Ovary (tissue), 9 donors: Measurements from ENCODE around the gene IKZF3. TPM values are rescaled to one million over a fixed set of nuclear protein-coding genes. Genes with fewer than 3 reads are reported as not detected.
A peak's percentile ranks its signal among the peaks of the same experiment; 100 is the strongest.

Experiments used
- DNase-seq, 5 donors: peaks; one replicate each; pipeline ENCODE4 v3.0.0-alpha.2; 2019 to 2020
- H3K27ac ChIP-seq, 2 donors: fragments of 200-600 bp; one replicate each; pipeline versions ENCODE4 v1.5.1 to v1.8.0; 2019 to 2022
- H3K27me3 ChIP-seq: fragments of 200-600 bp; one replicate; pipeline ENCODE4 v1.8.0; 2022
- H3K36me3 ChIP-seq: fragments of 200-600 bp; sonication (generic); one replicate; pipeline ENCODE4 v1.5.1; 2019
- H3K4me1 ChIP-seq: one replicate; pipeline ENCODE4 v1.8.1; 2013; ENCODE audit warnings: mild to moderate bottlenecking, moderate library complexity; ENCODE audit not compliant: insufficient read depth
- H3K4me3 ChIP-seq: fragments of 200-600 bp; sonication (generic); one replicate; pipeline ENCODE4 v1.5.1; 2017
- H3K9me3 ChIP-seq, 2 donors: fragments of 200-600 bp in 1 of 2; sonication (generic) in 1 of 2; one replicate each; pipeline versions ENCODE4 v1.5.1 to v1.8.1; 2013 to 2019; ENCODE audit warnings: mild to moderate bottlenecking in 1 of 2, moderate library complexity in 1 of 2
- CTCF ChIP-seq, 3 donors: fragments of 450-650 bp in 2 of 3; fragments of 200-600 bp in 1 of 3; IDR thresholded peaks; one replicate each; pipeline versions ENCODE4 v1.5.1 to v1.8.0; 2016 to 2022; ENCODE audit warnings: antibody characterized with exemption in 3 of 3, mild to moderate bottlenecking in 1 of 3
- EP300 ChIP-seq: sonication (generic); formaldehyde crosslinking; IDR thresholded peaks from one replicate; pipeline ENCODE4 v1.6.1; 2017; ENCODE audit warnings: antibody characterized with exemption
- POLR2A ChIP-seq: fragments of 450-650 bp; IDR thresholded peaks from one replicate; pipeline ENCODE4 v1.6.1; 2017; ENCODE audit warnings: antibody characterized with exemption, mild to moderate bottlenecking, moderate library complexity
- WGBS, 3 donors: extraction: QIAGEN DNeasy Blood & Tissue Kit in 1 of 3; methylation state at CpG; one replicate each; pipeline versions ENCODE4 v1.1.5 to v1.1.7; 2013 to 2017; 5-methylcytosine and 5-hydroxymethylcytosine counted together
- intact Hi-C, 4 donors: fragments of 100-400 bp; cut with DNase I; formaldehyde crosslinking; loops; one replicate each; pipeline versions ENCODE4 v1.11.0 to v1.15.1; 2022 to 2023
- polyA plus RNA-seq, 2 donors: library from polyadenylated mRNA; stranded (reverse); fragments of 200-250 nt in 1 of 2; fragments of 350-450 nt in 1 of 2; fragmentation: Illumina TruSeq in 1 of 2; extraction: RNeasy Lipid Tissue Mini Kit (QIAGEN cat#74804) in 1 of 2; gene quantifications; one replicate each; pipeline ENCODE4 v1.2.3, GENCODE V29; 2013 to 2014
- total RNA-seq, 7 donors: library from RNA; depleted of rRNA in 2 of 7; stranded (reverse); fragments of >200 nt in 2 of 7; fragmentation: NEBNext Ultra II Directional in 3 of 7; extraction: Animal tissue kit (Norgen Biotek cat#: 25700) in 3 of 7; gene quantifications; one replicate each; pipeline versions ENCODE4 v1.1.0 to v1.2.4, GENCODE V29; 2016 to 2023
- donor health status: DM: no; HTN: no; CAD: no; lungs with moderate emphysema.
- donor health status: DM: no; HTN: no; CAD: no.
- donor health status: Bipolar disorder and iron deficiency.
- donor health status: DM: yes; HTN: yes; CAD: no.
- donor health status: DM: no; HTN: no; CAD: no.
- donor health status: DM: yes; HTN: yes; CAD: no.

Gene IKZF3
- total and polyA plus RNA-seq, 9 donors, result 0.16 to 2.6 (median 0.62) TPM

DNA sequence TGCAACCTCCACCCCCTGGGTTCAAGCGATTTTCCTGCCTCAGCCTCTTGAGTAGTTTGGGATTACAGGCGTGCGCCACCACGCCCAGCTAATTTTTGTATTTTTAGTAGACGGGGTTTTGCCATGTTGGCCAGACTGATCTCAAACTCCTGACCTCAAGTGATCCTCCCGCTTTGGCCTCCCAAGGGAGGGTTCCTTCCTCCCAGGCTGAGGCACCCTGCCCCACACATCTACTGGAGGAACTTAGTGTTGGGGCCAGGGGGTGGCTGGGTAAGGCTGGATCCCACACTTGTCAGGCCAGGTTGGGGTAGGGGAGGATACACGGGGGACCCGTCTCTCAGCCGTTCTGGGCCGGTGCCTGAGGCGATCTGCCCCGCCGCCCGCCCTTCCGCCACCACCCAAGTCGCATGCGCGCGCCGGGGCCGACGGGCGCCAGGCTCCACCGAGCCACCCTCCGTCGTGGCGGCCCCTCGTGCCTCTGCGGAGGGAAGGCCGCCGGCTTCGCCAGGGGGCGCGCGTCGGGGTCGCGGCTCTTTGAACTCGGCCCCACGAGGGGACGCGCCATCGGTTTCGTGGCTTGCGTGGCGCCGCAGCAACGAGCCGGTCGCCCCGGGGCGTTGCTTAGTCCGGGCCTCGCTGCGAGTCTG is 110.5 kb downstream of the IKZF3 start:
- intact Hi-C loops, result loop anchor here (5.0 kb wide), 2 partner anchors 126 to 131 kb away; partner anchors contain the start of gene PPP1R1B (in 1 of the 4)
- no peak for TF ChIP-seq EP300
- no peak for TF ChIP-seq CTCF (IDR thresholded peaks at IDR 0.05)
- TF ChIP-seq POLR2A, result no peak
- 8 to 42% (median 11%) methylated on average over 10 to 55 of the region's 55 CpGs for WGBS, 3 donors
- Histone ChIP-seq H3K27ac (peak overlapping the region; percentile 61 to 93), H3K27me3 (no peaks in the 10 kb centered on the region), H3K4me3 (peak overlapping the region; percentile 83), H3K4me1 (no peaks in the 10 kb centered on the region), H3K36me3 (no peaks in the 10 kb centered on the region), H3K9me3 (no peaks in the 10 kb centered on the region)
- peak in 1 of 5 donors; percentile 31 for DNase-seq

DNA sequence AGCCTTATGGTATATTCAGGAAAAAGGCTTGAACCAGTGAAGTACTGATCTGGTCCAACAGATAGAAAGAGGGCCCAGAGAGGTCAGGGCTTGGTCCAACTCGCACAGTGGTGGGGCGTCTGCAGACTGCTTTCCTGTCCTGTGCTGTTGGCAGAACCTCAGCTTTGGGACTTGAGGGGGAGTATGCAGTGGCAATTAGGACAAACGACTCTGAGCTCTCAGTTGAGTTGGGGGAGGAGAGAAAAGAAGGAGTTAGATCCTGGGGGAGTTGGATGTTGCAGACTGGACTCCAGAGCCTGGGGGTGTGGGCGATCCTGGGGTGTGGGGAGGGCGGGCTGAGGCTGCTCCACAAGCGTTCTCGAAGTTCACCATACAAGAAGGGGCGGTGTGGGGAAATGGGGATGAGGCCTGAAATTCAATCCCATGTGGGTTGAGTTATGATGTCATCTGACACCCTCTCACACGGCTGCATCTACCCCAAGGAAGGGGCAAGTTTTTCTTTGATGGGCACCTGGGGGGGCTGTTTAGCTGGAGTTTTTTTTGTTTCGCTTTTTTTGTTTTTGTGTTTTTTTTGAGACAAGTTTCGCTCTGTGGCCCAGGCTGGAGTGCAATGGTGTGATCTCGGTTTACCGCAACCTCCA is 111.8 kb downstream of the IKZF3 start:
- 66 to 69% (median 69%) methylated on average over 13 of the region's 13 CpGs for WGBS, 3 donors
- DNase-seq, result peak in 1 of 5 donors; percentile 9
- no peaks in the 10 kb centered on the region for H3K36me3 ChIP-seq
- intact Hi-C loops, result loop anchor here (5.0 kb wide), 2 partner anchors 125 to 130 kb away; partner anchors contain the start of gene PPP1R1B (in 1 of the 4)
- H3K9me3 ChIP-seq, result no peaks in the 10 kb centered on the region
- no peak overlapping the region for H3K27ac ChIP-seq
- no peaks in the 10 kb centered on the region for H3K27me3 ChIP-seq
- no peaks in the 10 kb centered on the region for H3K4me1 ChIP-seq
- no peak overlapping the region for H3K4me3 ChIP-seq
- TF ChIP-seq POLR2A (no peak), CTCF (IDR thresholded peaks at IDR 0.05) (no peak), EP300 (no peak)

DNA sequence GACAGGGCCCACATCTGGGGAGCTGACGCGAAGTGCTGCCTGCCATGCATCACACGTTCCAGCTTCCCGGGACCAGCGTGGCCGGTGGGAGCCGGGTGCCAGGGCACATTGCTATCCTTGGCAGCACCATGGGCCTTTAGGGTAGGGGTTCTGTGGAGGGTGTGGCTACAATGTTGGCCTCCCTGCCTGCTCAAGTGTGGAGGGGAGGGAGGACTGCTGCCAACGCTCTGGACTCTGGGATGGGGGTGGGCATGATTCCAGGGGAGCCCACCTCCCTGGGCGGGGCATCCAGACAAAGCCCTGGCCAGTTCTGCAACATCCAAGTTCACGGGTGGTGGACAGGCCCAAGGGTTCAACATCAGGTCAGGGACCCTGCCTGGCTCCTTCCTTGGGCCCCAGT is 112.5 kb downstream of the IKZF3 start:
- no peaks in the 10 kb centered on the region for H3K27me3 ChIP-seq
- H3K4me1 ChIP-seq, result no peaks in the 10 kb centered on the region
- H3K4me3 ChIP-seq, result no peak overlapping the region
- H3K27ac ChIP-seq, result no peak overlapping the region
- intact Hi-C loops, result loop anchor here (5.0 kb wide), 2 partner anchors 124 to 129 kb away; partner anchors contain the start of gene PPP1R1B (in 1 of the 4)
- DNase-seq, result peak in 1 of 5 donors; percentile 11
- no peaks in the 10 kb centered on the region for H3K36me3 ChIP-seq
- 35 to 45% (median 40%) methylated on average over 10 of the region's 10 CpGs for WGBS, 3 donors
- TF ChIP-seq EP300 (no peak), CTCF (IDR thresholded peaks at IDR 0.05) (no peak), POLR2A (no peak)
- H3K9me3 ChIP-seq, result no peaks in the 10 kb centered on the region

DNA sequence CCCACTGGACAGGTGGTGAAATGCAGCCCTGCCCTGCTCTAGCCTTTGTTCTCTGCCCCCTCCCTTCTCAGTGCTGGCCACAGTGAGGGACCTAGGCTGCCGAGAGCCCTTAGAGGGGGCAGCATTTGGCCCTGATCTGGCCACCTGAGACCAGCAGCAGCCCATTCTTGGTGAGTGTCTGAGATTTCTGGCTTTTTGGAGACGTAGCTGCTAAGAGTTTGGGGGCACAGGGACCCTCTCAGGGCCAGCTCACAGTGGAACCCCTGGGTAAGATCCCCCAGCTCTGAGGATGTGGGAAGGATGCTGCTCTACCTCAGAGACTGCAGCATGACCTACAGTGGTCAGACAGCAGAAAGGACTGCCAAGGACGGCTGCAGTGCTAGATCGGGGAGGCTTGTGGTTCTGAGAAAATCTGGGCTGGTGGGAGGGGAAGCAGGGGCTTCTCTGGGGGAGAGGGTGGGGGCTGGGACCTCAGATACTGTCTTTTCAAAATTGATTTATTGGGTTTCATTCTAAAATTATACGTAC is 113.0 kb downstream of the IKZF3 start:
- Histone ChIP-seq H3K27ac (no peak overlapping the region), H3K4me1 (no peaks in the 10 kb centered on the region), H3K4me3 (no peak overlapping the region), H3K9me3 (no peaks in the 10 kb centered on the region), H3K36me3 (no peaks in the 10 kb centered on the region), H3K27me3 (no peaks in the 10 kb centered on the region)
- intact Hi-C loops, result loop anchor here (5.0 kb wide), 2 partner anchors 124 to 129 kb away; partner anchors contain the start of gene PPP1R1B (in 1 of the 4)
- TF ChIP-seq POLR2A (no peak), CTCF (IDR thresholded peaks at IDR 0.05) (no peak), EP300 (no peak)
- WGBS, 3 donors, result 33 to 46% (median 42%) methylated on average over 5 of the region's 5 CpGs
- no peak for DNase-seq
